ENCODE data around the gene MORN5.

MORN5 gene

DNA sequence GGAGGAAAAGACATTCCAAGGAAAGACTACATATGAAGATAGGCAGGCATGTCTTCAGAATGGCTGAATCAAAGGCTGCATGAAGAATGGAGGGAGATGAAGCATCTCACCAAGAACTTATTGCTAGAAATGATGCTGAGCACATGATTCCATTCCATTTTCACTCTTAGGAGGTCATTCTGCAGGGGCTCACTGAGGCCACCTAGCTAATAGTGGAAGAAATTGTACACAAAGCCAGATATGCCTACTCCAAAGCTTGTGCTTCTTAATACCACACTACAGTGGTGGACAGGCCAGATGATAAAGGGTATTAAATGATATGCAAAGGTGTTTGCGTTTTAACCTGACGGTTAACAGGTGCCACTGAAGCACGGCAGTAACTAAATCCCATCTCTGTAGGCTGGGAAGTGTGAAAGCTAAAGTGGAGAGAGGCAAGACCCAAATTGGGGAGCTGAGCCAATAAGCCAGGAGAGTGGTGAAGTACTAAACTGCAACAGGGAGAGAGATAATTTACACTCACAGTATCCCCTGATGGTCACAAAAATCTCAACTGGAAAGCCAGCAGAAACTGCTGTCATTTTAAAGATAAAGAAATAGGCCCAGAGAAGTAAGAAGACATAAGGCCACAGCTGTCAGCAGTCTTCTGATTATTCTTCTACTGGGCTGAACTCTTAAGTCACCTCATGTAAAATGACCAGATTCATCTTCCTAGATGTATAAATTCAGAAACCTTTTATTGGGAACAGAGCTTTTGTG, 14.7 kb upstream of the MORN5 start:
- no peak for DNase-seq

DNA sequence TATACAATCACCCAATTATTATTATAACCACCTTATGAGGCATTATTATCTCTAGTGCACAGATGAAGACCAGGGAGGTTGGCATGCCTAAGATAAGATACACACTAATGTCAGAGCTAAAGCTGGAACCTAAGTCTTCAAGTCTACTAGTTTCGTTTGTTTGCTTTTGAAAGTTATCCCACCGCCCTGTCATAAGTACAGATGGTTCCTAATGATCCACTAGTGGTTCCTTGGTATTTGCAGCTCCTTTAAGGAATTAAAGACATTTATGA, 14.2 kb upstream of the MORN5 start:
- no peak for DNase-seq

DNA sequence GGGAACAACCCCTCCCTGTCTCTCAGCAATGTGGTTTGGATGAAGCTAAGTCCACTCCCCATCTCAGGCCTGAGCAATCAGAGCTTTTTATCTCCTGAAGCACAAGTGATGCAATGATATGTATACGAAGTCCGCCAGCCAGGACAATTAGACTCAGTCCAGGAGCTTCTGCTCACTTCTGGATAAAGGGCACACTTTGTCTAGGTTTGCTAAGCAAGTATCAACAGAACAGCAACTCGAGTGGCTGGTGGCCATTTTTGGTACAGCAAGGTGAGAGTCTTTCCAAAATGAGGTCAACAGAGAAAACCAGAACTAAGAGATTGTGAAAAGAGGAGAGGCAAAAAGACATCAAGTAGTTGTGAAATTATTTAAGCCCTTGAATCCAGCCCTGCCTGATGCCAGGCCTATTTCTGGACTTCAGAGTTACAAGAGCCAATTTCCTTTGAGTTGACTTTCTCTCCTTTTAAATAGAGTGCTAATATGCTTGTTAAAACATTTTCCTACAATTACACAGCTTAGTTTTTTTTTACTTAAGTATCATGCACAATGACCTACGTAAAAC, 8.4 kb upstream of the MORN5 start:
- no peak for DNase-seq

DNA sequence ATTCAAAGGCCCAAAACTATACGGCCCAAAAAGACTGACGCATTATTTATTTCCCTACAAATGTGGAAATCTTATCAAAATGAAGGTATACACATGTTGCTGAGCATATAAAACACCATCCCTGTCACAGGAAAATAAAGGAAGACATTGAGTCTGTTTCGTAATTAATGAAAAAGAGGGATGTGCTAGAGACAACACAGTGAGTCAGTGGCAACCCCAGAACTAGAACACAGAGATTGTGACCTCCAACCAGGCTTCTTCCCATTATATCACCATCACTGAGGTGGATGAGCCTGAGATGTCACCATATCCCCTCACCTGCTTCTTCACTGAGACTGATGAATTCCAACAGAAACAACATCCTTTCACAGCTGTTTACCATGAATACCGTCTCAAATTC, 3.9 kb upstream of the MORN5 start:
- no peak for DNase-seq

DNA sequence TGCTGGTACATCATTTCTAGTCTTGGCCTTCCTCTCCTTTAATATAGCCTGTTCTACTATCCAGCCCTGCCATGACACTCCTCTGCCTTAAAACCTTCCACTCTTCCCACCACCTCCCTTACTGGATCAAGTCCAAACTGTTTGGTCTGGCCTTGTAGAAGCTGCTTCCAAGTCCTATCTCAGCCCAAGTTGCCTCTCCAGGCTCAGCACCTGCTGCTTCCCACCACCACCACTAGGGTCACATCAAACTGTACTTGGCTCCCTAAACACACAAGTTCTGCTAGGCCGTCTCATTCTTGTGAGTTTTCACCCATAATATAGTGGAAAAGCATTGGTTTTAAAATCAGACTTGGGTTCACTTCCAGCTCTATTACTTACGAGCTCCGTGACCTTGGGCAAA, 1.5 kb upstream of the MORN5 start:
- DNase-seq = no peak

DNA sequence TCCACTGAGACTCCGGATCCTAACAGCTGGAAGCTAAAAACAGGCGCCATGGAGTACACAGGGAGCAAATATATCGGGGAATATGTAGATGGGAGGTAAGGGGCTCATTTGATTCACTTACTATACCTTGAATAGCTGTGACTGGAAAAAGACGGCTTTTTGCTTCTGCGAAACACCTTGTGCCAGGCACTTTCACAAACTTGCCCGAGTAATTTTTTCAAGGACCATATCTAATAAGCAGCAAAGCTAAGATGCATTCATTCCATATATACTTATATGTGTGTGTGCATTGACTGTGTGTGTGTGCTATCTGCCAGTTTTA, 178 bp downstream of the MORN5 start:
- DNase-seq = no peak

DNA sequence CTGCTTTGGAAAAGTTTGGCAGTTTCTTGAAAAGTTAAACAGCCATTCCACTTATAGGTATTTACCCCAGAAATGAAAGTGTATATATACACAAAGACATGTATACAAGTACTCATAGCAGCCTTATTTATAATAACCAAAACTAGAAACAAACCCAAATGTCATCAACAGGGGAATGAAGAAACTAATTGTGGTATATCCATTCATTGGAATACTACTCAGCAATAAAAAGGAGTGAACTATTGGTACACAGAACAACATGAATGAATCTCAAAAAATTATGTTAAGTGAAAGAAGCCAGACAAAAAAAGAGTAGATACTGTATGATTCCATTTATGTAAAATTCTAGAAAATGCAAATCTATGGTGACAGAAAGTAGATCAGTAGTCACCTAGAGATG, 2.7 kb downstream of the MORN5 start:
- DNase-seq = no peak

DNA sequence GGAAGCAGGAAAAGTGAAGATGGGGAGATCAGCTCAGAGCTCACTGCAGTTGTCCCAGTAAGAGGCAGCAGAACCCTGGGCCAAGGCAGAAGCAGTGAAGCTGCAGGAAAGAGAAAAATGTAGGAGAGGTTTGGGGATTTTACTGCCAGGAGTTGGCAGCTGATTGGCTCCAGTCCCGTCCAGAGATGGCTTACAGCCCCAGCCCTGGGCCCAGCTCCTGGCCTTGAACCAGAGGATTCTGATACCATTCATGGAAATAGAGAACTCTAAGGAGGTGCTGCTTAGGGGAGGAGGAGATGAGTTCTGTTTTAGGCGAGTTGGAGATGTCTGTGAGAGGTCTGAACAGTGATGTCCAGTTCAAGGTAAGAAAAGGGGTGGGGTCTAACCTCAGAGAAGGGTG, 4.6 kb downstream of the MORN5 start:
- no peak for DNase-seq

DNA sequence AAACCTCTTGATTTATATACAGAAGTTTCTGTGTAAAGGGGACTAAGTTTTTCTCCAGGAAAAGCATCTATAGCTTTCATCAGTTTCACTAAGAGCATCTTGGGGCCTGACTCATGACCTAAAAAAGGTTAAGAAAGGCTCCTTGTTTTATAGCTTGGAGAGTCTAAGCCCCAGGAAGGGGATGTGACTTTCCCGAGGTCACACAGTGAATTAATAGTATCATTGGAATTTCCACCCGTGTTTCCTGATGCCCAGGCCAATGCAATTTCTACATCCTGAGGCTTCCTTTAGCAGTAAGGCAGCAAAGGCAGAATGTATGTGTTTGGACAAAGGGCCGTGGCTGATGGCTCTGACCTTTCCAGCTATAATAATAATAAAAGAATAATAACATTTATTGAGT, 8.6 kb downstream of the MORN5 start:
- DNase-seq = no peak

DNA sequence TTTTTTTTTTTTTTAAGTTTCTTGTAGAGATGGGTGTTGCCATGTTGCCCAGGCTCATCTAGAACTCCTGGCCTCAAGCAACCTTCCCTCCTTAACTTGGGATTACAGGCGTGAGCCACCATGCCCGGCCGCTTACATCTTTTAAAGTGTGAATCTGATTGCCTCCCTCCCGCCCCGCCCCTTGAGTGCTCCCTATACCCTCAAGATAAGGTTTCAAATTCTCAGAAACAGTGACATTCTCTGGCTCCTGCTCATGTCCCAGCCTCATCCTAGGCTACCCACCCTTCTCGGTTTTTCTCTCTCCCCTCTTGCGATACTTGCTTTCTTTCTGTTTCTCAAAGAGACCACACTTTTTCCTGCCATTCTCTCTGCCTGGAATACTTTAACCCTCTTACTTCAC, 12.4 kb downstream of the MORN5 start:
- DNase-seq = no peak

DNA sequence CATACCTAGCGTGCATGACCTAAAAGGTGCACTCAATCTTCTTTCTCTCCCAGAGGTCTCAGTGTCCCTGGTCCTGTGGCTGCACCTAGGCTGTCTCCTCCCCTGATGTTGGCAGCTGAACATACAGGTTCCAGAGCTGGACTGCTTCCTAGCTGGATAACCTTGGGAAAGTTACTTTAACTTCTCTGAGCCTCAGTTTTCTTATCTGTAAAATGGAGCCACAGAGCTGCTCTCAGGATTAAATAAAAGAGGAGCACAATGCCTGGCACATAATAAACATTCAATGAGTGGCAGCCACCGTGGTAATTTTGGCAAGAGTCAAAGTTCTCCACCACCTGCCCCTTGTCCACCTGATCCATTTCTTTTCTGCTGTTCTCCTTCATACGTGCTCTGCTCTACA, 14.0 kb downstream of the MORN5 start:
- DNase-seq = no peak

DNA sequence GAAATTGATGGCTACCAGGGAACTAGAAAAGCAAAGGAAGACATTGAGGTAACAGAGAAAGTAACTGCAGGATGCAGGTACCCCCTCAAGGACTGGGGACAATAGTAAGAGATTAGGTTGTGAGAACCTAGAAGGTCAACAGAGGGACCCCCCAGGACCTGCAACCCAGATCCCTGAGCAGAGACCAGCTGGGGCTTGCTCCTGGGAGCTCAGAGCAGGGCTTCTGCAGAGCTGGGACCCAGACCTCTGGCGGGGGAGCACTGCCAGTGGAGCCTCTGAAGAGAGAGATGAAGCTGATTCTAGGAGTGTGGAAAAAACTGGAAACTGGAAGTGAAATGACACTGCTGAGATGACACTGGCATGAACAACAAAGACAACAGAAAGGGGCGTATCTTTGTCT, 17.2 kb downstream of the MORN5 start:
- DNase-seq = no peak

DNA sequence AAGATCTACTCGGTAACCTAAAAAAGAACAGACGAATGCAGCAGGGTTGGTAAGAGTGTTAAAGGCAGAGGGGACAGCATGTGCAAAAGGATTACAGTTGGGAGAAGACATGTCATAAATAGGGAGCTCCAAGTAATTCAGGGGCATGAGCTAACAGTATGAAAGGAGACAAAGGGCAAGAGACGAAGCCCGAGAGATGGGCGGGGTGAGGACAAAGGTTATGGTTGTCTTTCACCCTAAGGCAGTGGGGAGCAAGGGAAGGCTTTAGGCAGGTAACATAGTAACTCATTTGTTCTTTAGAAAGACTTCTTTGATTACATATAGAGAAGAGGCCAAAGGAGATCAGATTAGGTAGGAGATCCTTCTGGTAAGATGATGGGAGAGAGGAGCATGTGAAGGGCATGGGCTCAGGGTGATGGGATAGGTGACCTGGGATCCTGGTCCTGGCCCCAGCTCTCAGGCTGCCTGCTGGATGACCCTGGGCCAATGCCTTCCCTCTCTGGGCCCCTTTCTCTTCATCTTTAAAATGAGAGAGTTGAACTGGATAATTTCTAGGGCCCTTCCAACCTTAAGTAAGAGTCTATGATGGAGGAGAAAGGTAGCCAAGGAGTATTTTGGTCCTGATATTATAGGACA, 19.5 kb downstream of the MORN5 start:
- no peak for DNase-seq

DNA sequence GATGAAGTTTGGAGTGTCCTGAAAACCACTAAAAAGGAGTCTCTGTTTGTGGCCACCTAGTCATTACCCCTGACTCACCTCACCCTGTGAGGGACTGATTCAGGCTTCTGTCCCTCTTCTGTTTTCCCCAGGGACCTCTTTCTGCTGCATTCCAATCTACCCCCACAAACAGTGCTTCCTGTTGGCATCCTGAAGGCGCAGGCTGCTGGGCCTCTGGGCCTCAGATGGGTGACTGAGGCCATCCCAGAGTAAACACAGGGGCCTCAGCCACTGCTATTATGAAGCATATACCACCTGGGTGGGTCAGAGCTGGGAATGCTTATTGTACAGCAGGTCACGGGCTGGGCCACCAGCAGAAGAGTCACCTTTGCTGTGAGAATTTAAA, 20.0 kb downstream of the MORN5 start:
- no peak for DNase-seq

DNA sequence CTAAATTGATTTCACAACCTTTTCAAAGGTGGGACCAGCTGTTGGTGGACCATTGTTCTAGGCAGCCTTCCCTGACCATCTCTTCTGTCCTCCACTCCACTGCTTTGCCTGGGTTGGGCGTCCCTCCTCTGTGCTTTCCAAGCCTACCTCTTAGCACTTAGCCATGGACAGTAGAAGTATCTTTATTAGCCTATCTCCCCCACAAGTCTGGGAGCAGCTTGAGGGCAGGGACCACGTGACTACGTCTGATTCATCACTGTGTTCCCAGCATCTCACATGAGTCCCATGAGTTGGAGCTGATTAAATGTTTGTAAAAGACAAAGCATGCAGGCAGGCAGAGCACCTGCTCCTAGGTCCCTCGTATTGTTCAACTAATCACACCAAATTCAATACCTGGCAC, 20.9 kb downstream of the MORN5 start:
- no peak for DNase-seq

DNA sequence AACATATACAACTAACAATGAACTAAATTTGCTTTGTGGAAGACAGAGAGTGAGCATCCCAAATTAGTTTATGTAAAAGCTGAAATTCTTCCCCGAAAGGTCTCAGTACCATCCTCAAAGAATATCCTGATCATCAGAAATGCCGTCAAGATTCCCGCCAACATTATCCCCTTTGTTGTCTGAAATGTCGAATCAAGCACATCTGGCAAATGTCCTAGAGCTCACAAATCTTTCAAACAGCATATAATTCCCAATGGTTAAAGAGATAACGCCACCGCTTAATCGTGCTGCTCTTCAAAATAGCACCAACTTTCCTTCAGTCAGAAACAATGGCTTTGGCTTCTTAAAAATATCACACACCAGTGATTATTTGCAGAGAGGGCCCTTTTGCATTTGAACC, 23.8 kb downstream of the MORN5 start:
- no peak for DNase-seq

DNA sequence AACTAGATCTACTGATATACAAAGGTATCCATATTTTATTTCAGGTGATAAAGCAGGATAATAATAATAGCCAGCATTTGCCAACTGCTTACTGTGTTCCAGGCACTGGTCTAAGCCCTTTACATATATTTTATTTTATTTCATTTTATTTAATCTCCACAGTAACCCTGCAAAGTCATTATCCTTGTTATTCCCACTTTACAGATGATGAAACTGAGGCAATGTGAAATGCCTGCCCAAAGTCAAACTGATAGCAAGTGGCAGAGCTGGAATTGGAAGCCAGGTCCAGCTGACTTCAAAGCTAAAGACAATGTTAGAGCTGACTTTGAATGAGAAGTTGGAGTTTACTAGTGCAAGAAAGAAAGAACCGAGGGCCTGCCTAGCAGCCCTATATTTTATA, 24.8 kb downstream of the MORN5 start:
- no peak for DNase-seq

DNA sequence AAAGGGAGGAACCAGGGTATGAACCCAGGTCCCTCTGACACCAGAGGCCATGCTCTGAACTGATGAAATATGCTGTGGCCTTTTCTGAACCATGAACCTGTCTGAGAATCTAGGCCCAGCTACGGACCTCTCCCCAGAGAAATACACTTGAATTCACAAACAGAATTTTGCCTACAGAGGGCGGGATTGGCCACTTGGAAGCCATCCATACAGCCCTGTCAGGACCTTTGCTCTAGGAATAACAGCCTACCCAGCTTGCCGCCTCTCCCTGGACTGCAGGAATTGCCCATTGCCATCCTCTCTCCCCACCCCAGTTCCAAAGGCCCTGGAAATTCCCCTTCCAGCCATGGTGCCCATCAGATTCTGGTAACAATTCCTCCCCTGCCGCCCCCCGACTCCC, 26.6 kb downstream of the MORN5 start:
- DNase-seq = no peak

DNA sequence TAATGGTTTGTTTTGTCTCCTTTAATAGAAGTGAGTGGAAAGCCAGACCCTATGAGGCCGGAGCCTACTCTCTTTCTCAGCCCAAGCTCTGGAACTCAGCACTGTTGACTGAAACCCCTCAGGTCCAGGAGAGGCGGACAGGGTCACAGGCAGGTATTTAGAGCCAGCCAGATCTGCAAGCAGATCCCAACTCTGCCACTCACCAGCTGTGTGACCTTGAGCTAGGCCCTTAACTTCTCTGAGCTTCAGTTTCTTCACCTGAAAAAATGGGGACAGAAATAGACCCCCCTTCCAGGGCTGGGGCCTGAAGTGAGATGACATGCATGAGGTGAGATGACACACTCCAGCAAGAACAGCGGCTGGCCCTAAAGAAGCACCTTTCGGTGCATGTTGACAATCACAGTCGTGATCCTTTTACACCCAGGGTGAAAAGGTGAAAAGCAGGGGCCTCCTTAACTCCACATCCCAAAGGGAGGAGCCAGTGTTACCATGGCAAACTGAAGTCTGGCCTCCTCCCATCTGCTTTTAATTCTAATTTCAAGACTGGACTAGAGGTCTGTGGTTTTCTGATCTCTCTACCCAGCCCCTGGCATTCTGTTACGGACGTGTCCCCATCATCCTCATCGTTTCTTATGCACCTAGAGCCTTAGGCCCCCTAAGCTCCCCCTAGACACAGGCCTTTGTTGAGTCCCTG, 27.2 kb downstream of the MORN5 start:
- DNase-seq = no peak

DNA sequence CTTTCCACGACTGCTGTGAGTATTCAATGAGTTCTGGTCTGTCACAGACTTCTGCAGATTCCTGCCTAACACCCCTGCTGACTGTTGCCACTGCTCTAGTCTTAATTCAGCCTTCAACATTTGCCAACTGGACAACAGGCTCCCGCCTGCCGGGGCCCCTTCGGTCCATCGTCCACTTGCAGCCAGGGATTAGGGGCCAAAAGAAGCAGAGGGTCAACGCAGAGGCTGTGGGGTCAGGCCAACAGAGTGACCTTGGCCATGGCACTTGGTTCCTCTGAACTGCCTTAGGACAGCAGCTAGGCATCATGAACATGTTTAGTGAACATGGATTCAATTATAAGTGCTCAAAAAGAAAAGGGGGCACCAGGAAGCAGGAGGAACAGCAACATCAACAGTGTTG, 28.7 kb downstream of the MORN5 start:
- DNase-seq = no peak

DNA sequence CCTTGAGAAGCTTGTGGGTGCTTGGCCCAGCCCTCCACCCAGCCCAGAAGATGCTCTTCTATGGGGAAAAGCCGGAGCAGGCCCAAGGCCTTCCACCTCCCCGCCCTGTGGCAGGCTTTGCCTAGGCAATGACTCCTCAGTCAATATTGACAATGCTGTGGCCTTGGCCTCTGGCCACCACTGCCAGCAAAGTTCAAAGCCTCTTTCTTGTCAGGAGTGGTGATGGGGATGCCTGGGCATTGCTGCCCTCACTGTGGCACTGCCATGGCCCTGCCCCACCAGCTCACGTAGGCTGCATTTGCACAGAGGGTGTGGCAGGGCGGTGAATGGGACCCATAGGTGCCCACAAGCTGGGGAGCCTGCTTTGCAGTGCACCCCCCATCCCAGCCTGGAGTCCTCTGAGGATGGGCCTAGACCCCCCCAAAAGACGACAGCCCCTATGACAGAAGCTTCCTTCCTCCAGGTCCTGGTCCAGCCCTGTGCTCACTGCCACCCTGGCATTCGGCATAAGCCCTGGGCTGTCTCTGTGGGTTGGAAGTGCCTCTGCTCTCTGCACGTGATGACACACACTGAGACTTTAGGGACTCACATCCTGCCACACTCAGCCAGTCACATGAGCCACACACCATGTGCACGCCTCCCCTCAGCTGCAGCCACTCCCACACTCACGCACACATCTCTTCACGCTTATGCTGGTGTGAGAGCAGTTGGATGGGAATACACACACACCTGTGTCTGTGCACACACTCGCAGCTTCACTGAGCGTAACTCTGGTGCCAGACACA, 31.1 kb downstream of the MORN5 start:
- no peak for DNase-seq

DNA sequence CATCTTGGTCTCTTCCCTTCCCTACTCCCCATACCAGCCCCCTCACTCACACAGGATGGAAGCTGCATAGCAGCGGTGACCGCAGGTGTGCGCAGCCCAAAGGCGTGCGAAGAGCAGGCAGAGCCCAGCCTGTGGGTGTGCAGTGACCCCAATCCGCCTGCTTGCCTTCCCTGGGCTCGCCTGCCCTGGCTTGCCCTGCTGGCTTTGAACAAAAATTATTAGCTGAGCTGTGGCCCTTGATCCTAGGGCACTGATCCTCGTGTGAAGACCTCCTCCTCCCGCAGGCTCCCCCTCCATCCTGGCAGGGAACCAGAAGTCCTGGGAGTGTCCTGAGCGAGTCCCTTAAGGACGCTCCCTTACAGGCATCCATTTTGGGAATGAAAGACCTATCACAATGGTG, 31.9 kb downstream of the MORN5 start:
- DNase-seq = no peak

DNA sequence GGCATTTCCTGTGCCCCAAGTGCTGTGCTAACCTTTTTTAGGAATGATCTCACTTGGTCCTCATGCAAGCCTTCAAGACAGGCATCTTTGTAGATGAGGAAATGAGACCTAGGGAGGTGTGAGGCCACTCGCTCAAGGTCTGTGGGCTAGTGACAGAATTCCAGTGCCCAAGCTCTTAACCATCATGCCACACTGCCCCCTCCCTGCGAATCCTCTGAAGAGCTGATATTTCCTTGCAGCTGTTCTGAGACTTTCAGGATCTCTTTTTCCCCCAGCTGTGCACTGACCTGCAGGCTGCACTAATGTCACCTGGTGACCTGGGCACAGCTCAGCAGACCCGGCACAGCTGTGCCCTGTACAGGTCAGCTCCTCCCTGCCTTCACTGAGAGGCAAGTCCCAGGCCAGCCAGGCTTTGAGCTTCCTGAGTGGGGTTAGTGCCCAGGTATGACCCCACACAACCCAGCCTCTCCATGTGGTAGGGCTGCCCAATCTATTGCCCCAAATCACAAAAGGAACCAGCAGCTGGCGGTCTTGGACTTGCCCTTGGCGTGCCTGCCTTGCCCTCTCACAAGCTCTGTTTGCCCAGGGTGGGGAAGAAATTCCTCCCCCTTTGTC, 32.7 kb downstream of the MORN5 start:
- no peak for DNase-seq

All from CD4-positive, alpha-beta T cell treated with Interleukin-4 for 4 hours (primary cell).